ENCODE measurements around the gene LIAS. TPM values are rescaled to one million over a fixed set of nuclear protein-coding genes. Genes with fewer than 3 reads are reported as not detected.
A peak's percentile ranks its signal among the peaks of the same experiment; 100 is the strongest.

Gene LIAS
- polyA plus RNA-seq, 1 experiment, result 13.1 TPM

DNA sequence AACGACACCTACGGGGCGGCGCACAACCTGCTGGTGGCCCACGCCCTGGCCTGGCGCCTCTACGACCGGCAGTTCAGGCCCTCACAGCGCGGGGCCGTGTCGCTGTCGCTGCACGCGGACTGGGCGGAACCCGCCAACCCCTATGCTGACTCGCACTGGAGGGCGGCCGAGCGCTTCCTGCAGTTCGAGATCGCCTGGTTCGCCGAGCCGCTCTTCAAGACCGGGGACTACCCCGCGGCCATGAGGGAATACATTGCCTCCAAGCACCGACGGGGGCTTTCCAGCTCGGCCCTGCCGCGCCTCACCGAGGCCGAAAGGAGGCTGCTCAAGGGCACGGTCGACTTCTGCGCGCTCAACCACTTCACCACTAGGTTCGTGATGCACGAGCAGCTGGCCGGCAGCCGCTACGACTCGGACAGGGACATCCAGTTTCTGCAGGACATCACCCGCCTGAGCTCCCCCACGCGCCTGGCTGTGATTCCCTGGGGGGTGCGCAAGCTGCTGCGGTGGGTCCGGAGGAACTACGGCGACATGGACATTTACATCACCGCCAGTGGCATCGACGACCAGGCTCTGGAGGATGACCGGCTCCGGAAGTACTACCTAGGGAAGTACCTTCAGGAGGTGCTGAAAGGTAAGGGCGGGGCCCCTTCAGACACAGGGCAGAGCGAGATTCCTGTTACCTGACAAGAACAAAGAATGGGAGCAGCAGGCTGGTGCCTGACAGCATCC lies 11.8 kb upstream of the LIAS start:
- no peak for DNase-seq (ENCODE audit: low read depth, low spot score)
- peaks cover 7% of the 10 kb centered on the region for H3K9me3 ChIP-seq (ENCODE audit: control insufficient read depth, insufficient read depth, low read length)
- H3K4me3 ChIP-seq (ENCODE audit: low read depth, low read length), result 0 out of 2 replicates have a peak overlapping the region, but pooled peaks have one; percentile 2
- ChIA-PET CTCF (interaction anchor here (1.6 kb wide), 1 partner anchor 22 kb away, joined by 3 read pairs; no protein-coding TSS in a partner anchor), POLR2A (no interaction called here)
- H3K27me3 ChIP-seq (ENCODE audit: control insufficient read depth, insufficient read depth, low read length), result no peaks in the 10 kb centered on the region
- TF ChIP-seq, protein P1, sequence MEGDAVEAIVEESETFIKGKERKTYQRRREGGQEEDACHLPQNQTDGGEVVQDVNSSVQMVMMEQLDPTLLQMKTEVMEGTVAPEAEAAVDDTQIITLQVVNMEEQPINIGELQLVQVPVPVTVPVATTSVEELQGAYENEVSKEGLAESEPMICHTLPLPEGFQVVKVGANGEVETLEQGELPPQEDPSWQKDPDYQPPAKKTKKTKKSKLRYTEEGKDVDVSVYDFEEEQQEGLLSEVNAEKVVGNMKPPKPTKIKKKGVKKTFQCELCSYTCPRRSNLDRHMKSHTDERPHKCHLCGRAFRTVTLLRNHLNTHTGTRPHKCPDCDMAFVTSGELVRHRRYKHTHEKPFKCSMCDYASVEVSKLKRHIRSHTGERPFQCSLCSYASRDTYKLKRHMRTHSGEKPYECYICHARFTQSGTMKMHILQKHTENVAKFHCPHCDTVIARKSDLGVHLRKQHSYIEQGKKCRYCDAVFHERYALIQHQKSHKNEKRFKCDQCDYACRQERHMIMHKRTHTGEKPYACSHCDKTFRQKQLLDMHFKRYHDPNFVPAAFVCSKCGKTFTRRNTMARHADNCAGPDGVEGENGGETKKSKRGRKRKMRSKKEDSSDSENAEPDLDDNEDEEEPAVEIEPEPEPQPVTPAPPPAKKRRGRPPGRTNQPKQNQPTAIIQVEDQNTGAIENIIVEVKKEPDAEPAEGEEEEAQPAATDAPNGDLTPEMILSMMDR (IDR thresholded peaks at IDR 0.05; ENCODE audit: low read depth, low read length), result peak; percentile 7; the same call in 1 of the 2 replicates
- no peak overlapping the region for H3K27ac ChIP-seq (ENCODE audit: low read depth, low read length)

DNA sequence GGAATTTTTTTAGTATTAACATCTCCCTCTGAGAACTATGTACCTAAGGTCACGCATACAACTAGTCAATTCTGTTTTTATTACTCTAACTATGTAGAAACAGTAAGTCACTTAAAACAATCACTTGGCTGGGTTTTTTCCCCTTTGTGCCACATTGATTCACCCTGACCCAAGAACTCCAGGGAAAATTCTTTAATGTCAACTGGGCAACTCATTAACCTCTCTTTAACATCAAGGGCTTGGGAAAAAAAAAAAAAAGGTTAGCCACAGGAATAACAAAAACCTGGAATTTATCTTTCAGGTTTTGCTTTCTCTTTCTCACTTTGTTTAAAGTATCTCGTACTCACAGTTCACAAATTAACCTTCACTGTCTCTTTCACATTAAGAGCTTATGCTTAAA lies 8.2 kb upstream of the LIAS start:
- ChIA-PET CTCF (no interaction called here), POLR2A (interaction anchor here (0.7 kb wide), 2 partner anchors 16 to 583 kb away, joined by 4 to 7 read pairs; no protein-coding TSS in a partner anchor)
- H3K9me3 ChIP-seq (ENCODE audit: control insufficient read depth, insufficient read depth, low read length), result peaks cover 7% of the 10 kb centered on the region
- H3K4me3 ChIP-seq (ENCODE audit: low read depth, low read length), result no peak overlapping the region
- H3K27ac ChIP-seq (ENCODE audit: low read depth, low read length), result no peak overlapping the region
- TF ChIP-seq, protein P1 (IDR thresholded peaks at IDR 0.05; ENCODE audit: low read depth, low read length), result no peak
- no peaks in the 10 kb centered on the region for H3K27me3 ChIP-seq (ENCODE audit: control insufficient read depth, insufficient read depth, low read length)
- DNase-seq (ENCODE audit: low read depth, low spot score), result no peak

DNA sequence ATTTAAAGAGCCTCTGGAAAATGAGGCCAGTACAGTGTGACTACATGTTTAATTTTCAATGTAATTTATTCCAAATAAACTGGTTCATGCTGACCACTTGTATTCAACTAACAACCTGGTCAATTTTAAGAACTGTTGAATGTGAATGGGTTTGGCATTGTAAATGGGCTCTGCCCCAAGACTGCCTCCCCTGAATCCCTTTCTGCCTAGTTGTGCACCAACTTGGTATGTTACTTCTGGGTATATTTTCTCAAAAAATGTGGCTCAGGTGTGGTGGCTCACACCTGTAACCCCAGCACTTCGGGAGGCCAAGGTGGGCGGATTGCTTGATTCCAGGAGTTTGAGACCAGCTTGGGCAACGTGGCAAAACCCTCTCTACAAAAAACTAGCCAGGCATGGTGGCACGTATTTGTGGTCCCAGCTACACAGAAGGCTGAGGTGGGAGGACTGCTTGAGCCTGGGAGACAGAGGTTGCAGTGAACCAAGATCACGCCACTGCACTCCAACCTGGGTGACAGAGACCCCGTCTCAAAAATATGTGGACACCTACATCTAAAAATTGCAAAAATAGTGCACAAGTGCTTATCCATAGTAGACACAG lies 7.3 kb upstream of the LIAS start:
- H3K9me3 ChIP-seq (ENCODE audit: control insufficient read depth, insufficient read depth, low read length), result peaks cover 5% of the 10 kb centered on the region
- ChIA-PET CTCF (interaction anchor here (0.5 kb wide), 1 partner anchor 205 kb away, joined by 3 read pairs; no protein-coding TSS in a partner anchor), POLR2A (interaction anchor here (0.6 to 0.8 kb wide), 3 partner anchors 15 to 1357 kb away, joined by 3 to 7 read pairs (median 3); no protein-coding TSS in a partner anchor)
- TF ChIP-seq, protein P1 (IDR thresholded peaks at IDR 0.05; ENCODE audit: low read depth, low read length), result no peak
- no peak overlapping the region for H3K27ac ChIP-seq (ENCODE audit: low read depth, low read length)
- H3K27me3 ChIP-seq (ENCODE audit: control insufficient read depth, insufficient read depth, low read length), result no peaks in the 10 kb centered on the region
- no peak overlapping the region for H3K4me3 ChIP-seq (ENCODE audit: low read depth, low read length)
- DNase-seq (ENCODE audit: low read depth, low spot score), result no peak

DNA sequence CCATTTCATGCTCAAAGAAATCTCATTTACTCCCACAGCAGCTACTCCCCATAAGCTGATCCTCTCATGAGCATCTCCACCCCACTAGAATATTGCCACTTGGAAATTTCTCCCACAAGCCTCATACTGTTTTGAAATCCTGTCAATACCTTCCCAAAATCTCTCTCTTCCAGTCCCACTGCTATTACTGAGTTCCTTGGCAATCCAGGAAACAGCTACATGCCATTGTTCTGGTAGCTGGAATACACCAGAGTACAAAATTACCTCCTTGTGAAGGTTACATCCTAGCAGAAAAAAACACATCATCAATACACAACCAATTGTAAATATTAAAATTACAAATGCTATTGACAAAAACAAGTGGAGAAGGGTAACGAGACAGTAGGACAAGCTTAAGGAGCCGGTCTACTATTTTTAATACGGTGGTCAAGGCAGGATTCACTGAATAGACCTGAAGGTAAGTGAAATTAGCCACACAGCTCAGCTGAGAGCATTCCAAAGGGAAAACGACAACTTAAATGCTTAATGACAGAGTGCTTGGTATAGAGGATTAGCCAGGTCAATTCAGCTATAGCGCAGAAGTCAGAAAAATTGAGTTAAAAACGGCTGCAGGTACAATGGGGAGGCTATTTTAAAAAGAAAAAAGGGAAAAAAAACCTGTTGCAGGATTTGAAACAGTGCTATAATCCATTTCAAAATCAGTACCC lies 6.5 kb upstream of the LIAS start:
- Histone ChIP-seq H3K9me3 (ENCODE audit: control insufficient read depth, insufficient read depth, low read length) (no peaks in the 10 kb centered on the region), H3K27me3 (ENCODE audit: control insufficient read depth, insufficient read depth, low read length) (no peaks in the 10 kb centered on the region), H3K4me3 (ENCODE audit: low read depth, low read length) (no peak overlapping the region), H3K27ac (ENCODE audit: low read depth, low read length) (no peak overlapping the region)
- DNase-seq (ENCODE audit: low read depth, low spot score), result no peak
- TF ChIP-seq, protein P1 (IDR thresholded peaks at IDR 0.05; ENCODE audit: low read depth, low read length), result no peak
- POLR2A ChIA-PET, result interaction anchor here (0.6 to 0.8 kb wide), 3 partner anchors 15 to 1358 kb away, joined by 3 read pairs; no protein-coding TSS in a partner anchor
- CTCF ChIA-PET, result interaction anchor here (0.5 kb wide), 2 partner anchors 22 to 204 kb away, joined by 3 to 7 read pairs; no protein-coding TSS in a partner anchor

All from AG04450 (cell line).